Fibroblast of peridontal ligament (primary cell): ENCODE results near the gene PCDHGA2.
A peak's percentile ranks its signal among the peaks of the same experiment; 100 is the strongest.
"Not testable (repeated sequence)": the region's sequence is repeated elsewhere in the genome, so short reads cannot be mapped to it uniquely, and the experiment has no call there.

Experiments
- DNase-seq: peaks from one replicate; pipeline ENCODE4 v3.0.0-alpha.2; 2010; ENCODE audit errors: extremely low read depth

The PCDHGA2 gene

GRCh38 chr5:141346017-141346416 is 7.5 kb downstream of the PCDHGA2 start:
- not testable (repeated sequence) for DNase-seq

GRCh38 chr5:141349917-141350619 is 11.5 kb downstream of the PCDHGA2 start, which contains the start of gene PCDHGB1:
PCDHGB1 (plus strand) TSS chr5:141350099; CDS start chr5:141350261, 162 bp downstream.
- peak; percentile 64 for DNase-seq

GRCh38 chr5:141351591-141351990 is 13.0 kb downstream of the PCDHGA2 start:
- DNase-seq: no peak

- DNase-seq: peak; percentile 60
These were observed 16.4 kb downstream of the PCDHGA2 start, which contains the start of gene PCDHGA4 for GRCh38 chr5:141354900-141355469. PCDHGA4 (plus strand) TSS chr5:141355021; CDS start chr5:141355108, 87 bp downstream.

- DNase-seq: no peak
These were observed 17.1 kb downstream of the PCDHGA2 start for GRCh38 chr5:141355641-141356040.

GRCh38 chr5:141356133-141356532 is 17.6 kb downstream of the PCDHGA2 start:
- no peak for DNase-seq

GRCh38 chr5:141356950-141357349 is 18.4 kb downstream of the PCDHGA2 start:
- DNase-seq: no peak

GRCh38 chr5:141359790-141360426 is 21.3 kb downstream of the PCDHGA2 start, which contains the start of gene PCDHGB2:
PCDHGB2 (plus strand) TSS chr5:141359994; CDS start chr5:141360136, 142 bp downstream.
- DNase-seq: peak; percentile 57

GRCh38 chr5:141360685-141361084 is 22.1 kb downstream of the PCDHGA2 start:
- DNase-seq: no peak

- no peak for DNase-seq
These were observed 24.2 kb downstream of the PCDHGA2 start for GRCh38 chr5:141362719-141363118.

GRCh38 chr5:141363952-141364660 is 25.5 kb downstream of the PCDHGA2 start, which contains the start of gene PCDHGA5:
PCDHGA5 (plus strand) TSS chr5:141364162; CDS start chr5:141364331, 169 bp downstream.
- DNase-seq: no peak

GRCh38 chr5:141366016-141366896 is 27.7 kb downstream of the PCDHGA2 start:
- DNase-seq: no peak

GRCh38 chr5:141369994-141370848 is 31.7 kb downstream of the PCDHGA2 start, which contains the start of gene PCDHGB3:
PCDHGB3 (plus strand) TSS chr5:141370242; CDS start chr5:141370395, 153 bp downstream.
- peak; percentile 38 for DNase-seq

- DNase-seq: no peak
These were observed 33.3 kb downstream of the PCDHGA2 start for GRCh38 chr5:141371572-141372475.

GRCh38 chr5:141373673-141374317 is 35.2 kb downstream of the PCDHGA2 start, which contains the start of gene PCDHGA6:
PCDHGA6 (plus strand) TSS chr5:141373891; CDS start chr5:141374084, 193 bp downstream.
- DNase-seq: peak; percentile 49

- no peak for DNase-seq
These were observed 36.1 kb downstream of the PCDHGA2 start for GRCh38 chr5:141374627-141375026.

- not testable (repeated sequence) for DNase-seq
These were observed 37.0 kb downstream of the PCDHGA2 start for GRCh38 chr5:141375444-141376155.
